NT2/D1 (cell line): Measurements from ENCODE around the gene LRP6.

Experiments used
- SUZ12 ChIP-seq: IDR thresholded peaks from 2 replicates; pipeline ENCODE4 v1.6.1; 2011; ENCODE audit not compliant: insufficient read length, insufficient read depth; ENCODE audit errors: extremely low read depth
- ZNF274 ChIP-seq: IDR thresholded peaks from 2 replicates; pipeline ENCODE4 v1.6.1; 2011; ENCODE audit warnings: mild to moderate bottlenecking, low read depth, low read length

- no peak for TF ChIP-seq ZNF274
- TF ChIP-seq SUZ12, result no peak
These were observed 172.4 kb downstream of the LRP6 start for GRCh38 chr12:12094481-12094880.
